Motor neuron (in vitro differentiated cells): Measurements from ENCODE around the gene MAP3K6. TPM values are rescaled to one million over a fixed set of nuclear protein-coding genes. Genes with fewer than 3 reads are reported as not detected.

Experiments
- ATAC-seq, 8 experiments: fragments of 200-7000 bp; cut with Tn5 transposase; replicated peaks in 6 of 8; 2 replicates each; pipeline ENCODE4 v1.8.0; 2021; ENCODE audit warnings: mild to moderate bottlenecking in 8 of 8, moderate library complexity in 8 of 8
- H3K27ac ChIP-seq, 2 donors: fragments of 250-450 bp; sonication (Bioruptor Pico); 2 replicates each; pipeline ENCODE4 v1.9.0; 2021; ENCODE audit warnings: antibody characterized with exemption in 2 of 2, mild to moderate bottlenecking in 2 of 2, moderate library complexity in 1 of 2
- H3K4me1 ChIP-seq, 2 donors: fragments of 250-450 bp; sonication (Bioruptor Pico); replicated peaks in 1 of 2; 2 replicates each; pipeline ENCODE4 v1.6.1; 2021; ENCODE audit warnings: antibody characterized with exemption in 2 of 2, mild to moderate bottlenecking in 2 of 2, moderate library complexity in 1 of 2
- H3K4me3 ChIP-seq, 5 donors: fragments of 250-450 bp; sonication (Bioruptor Pico); 2 replicates each; pipeline ENCODE4 v1.9.0; 2021; ENCODE audit warnings: antibody characterized with exemption in 5 of 5, mild to moderate bottlenecking in 5 of 5, moderate library complexity in 4 of 5
- WGBS, 10 experiments: fragments of 450-650 bp; shearing (Covaris generic); methylation state at CpG; one replicate each; pipeline ENCODE4 v1.0.0; 2022; 5-methylcytosine and 5-hydroxymethylcytosine counted together
- in situ Hi-C, 9 experiments: fragments of 400-800 bp; cut with MboI; loops; one replicate each; pipeline ENCODE4 v1.15.0; 2021; ENCODE audit warnings: low sequenced_read_pairs in 9 of 9, low pct_unique_long_range_greater_than_20kb in 2 of 9; ENCODE audit not compliant: unreplicated experiment in 9 of 9
- total RNA-seq, 8 experiments: library from RNA; unstranded; fragments of 300-600 nt; gene quantifications; 2 replicates each; pipeline versions ENCODE4 v1.2.3 to v1.2.4, GENCODE V29; 2022

MAP3K6 gene
- total RNA-seq, 8 experiments from 2014 or later: 3.8 to 17.0 (median 10.9) TPM

- H3K4me1 ChIP-seq: no peaks in the 10 kb centered on the region
- 80 to 100% (median 100%) methylated on average over 1 to 3 of the region's 5 CpGs; no CpG with 5 or more reads in 7 of the 10 experiments for WGBS, 10 experiments
- H3K27ac ChIP-seq: no peak overlapping the region
- in situ Hi-C loops: no loop called here
- no peak for ATAC-seq
- H3K4me3 ChIP-seq: no peak overlapping the region
These were observed 34.8 kb downstream of the MAP3K6 start for GRCh38 chr1:27331922-27332321.

GRCh38 chr1:27331426-27331825 lies 35.3 kb downstream of the MAP3K6 start:
- Histone ChIP-seq H3K4me3 (no peak overlapping the region), H3K4me1 (no peaks in the 10 kb centered on the region), H3K27ac (no peak overlapping the region)
- WGBS, 10 experiments: 68 to 100% (median 97%) methylated on average over 2 to 3 of the region's 3 CpGs; no CpG with 5 or more reads in 6 of the 10 experiments
- ATAC-seq: peak in 2 of 8 experiments; percentile 19 to 21
- in situ Hi-C loops: no loop called here

GRCh38 chr1:27330786-27331185 lies 36.0 kb downstream of the MAP3K6 start:
- H3K4me1 ChIP-seq: no peaks in the 10 kb centered on the region
- 88 to 92% (median 92%) methylated on average over 2 to 5 of the region's 8 CpGs; no CpG with 5 or more reads in 6 of the 10 experiments for WGBS, 10 experiments
- in situ Hi-C loops: no loop called here
- no peak overlapping the region for H3K27ac ChIP-seq
- no peak overlapping the region for H3K4me3 ChIP-seq
- ATAC-seq: no peak

- ATAC-seq: no peak
- 57 to 100% (median 92%) methylated on average over 1 to 5 of the region's 5 CpGs; no CpG with 5 or more reads in 2 of the 10 experiments for WGBS, 10 experiments
- H3K27ac ChIP-seq: no peak overlapping the region
- H3K4me3 ChIP-seq: no peak overlapping the region
- in situ Hi-C loops: loop anchor here in 1 of 9 experiments (10.0 kb wide), 1 partner anchor 57 kb away; the partner anchor contains the start of gene CD164L2
- peaks cover 7 to 8% of the 10 kb centered on the region in 2 donors for H3K4me1 ChIP-seq
These were observed 38.8 kb downstream of the MAP3K6 start for GRCh38 chr1:27327964-27328363.

GRCh38 chr1:27325286-27325685 lies 41.5 kb downstream of the MAP3K6 start:
- 73 to 100% (median 95%) methylated on average over 2 to 14 of the region's 15 CpGs; no CpG with 5 or more reads in 2 of the 10 experiments for WGBS, 10 experiments
- no peak for ATAC-seq
- in situ Hi-C loops: loop anchor here in 1 of 9 experiments (10.0 kb wide), 1 partner anchor 60 kb away; the partner anchor contains the start of gene CD164L2
- no peak overlapping the region for H3K27ac ChIP-seq
- no peak overlapping the region for H3K4me3 ChIP-seq
- peaks cover 13% of the 10 kb centered on the region in 2 donors for H3K4me1 ChIP-seq

- ATAC-seq: no peak
- H3K4me1 ChIP-seq: peaks cover 23 to 26% of the 10 kb centered on the region in 2 donors
- H3K27ac ChIP-seq: peak overlapping the region; percentile 93 to 95
- in situ Hi-C loops: loop anchor here in 5 of 9 experiments (10.0 to 25.0 kb wide), 3 partner anchors 62 to 340 kb away; partner anchors contain the start of genes AHDC1 (in 3 of the 5), CD164L2 (in 1 of the 5) and IFI6 (in 1 of the 5)
- WGBS, 10 experiments: 0 to 60% (median 7%) methylated on average over 1 to 10 of the region's 10 CpGs
- peak overlapping the region; percentile 66 to 97 (median 91) for H3K4me3 ChIP-seq
These were observed 44.1 kb downstream of the MAP3K6 start for GRCh38 chr1:27322569-27323240.

GRCh38 chr1:27321813-27322568 lies 44.8 kb downstream of the MAP3K6 start, which contains the start of gene TMEM222:
TMEM222 (plus strand) TSS chr1:27322163; CDS start chr1:27322198, 35 bp downstream.
- peak within 1 kb of the TSS; percentile 93 to 95 for H3K27ac ChIP-seq
- 0 to 7% (median 0%) methylated on average over 1 to 43 of the region's 67 CpGs; no CpG with 5 or more reads in 1 of the 10 experiments for WGBS, 10 experiments
- H3K4me1 ChIP-seq: peaks cover 24 to 29% of the 10 kb centered on the region in 2 donors
- in situ Hi-C loops: loop anchor here in 5 of 9 experiments (10.0 to 25.0 kb wide), 3 partner anchors 63 to 340 kb away; partner anchors contain the start of genes AHDC1 (in 3 of the 5), CD164L2 (in 1 of the 5) and IFI6 (in 1 of the 5)
- peak within 1 kb of the TSS; percentile 66 to 97 (median 91) for H3K4me3 ChIP-seq
- ATAC-seq: peak; percentile 91 to 97 (median 94)

- Histone ChIP-seq H3K27ac (peak overlapping the region; percentile 14 to 56), H3K4me1 (peaks cover 23 to 28% of the 10 kb centered on the region in 2 donors), H3K4me3 (no peak overlapping the region)
- peak in 2 of 8 experiments; percentile 1 to 3 for ATAC-seq
- WGBS, 10 experiments: 17 to 100% (median 67%) methylated on average over 1 of the region's 1 CpG; no CpG with 5 or more reads in 6 of the 10 experiments
- in situ Hi-C loops: loop anchor here in 4 of 9 experiments (25.0 kb wide), 2 partner anchors 294 to 344 kb away; partner anchors contain the start of genes AHDC1 (in 3 of the 4) and IFI6 (in 1 of the 4)
These were observed 48.2 kb downstream of the MAP3K6 start for GRCh38 chr1:27318596-27318995.

- peak in 3 of 8 experiments; percentile 22 to 36 (median 31) for ATAC-seq
- Histone ChIP-seq H3K4me1 (peaks cover 19 to 23% of the 10 kb centered on the region in 2 donors), H3K27ac (peak overlapping the region; percentile 14 to 56), H3K4me3 (no peak overlapping the region)
- WGBS, 10 experiments: 0 to 40% (median 14%) methylated on average over 1 to 4 of the region's 4 CpGs; no CpG with 5 or more reads in 2 of the 10 experiments
- in situ Hi-C loops: loop anchor here in 4 of 9 experiments (25.0 kb wide), 2 partner anchors 294 to 344 kb away; partner anchors contain the start of genes AHDC1 (in 3 of the 4) and IFI6 (in 1 of the 4)
These were observed 48.6 kb downstream of the MAP3K6 start for GRCh38 chr1:27318136-27318535.

- in situ Hi-C loops: loop anchor here in 4 of 9 experiments (25.0 kb wide), 2 partner anchors 295 to 345 kb away; partner anchors contain the start of genes AHDC1 (in 3 of the 4) and IFI6 (in 1 of the 4)
- no peak overlapping the region for H3K27ac ChIP-seq
- 74 to 100% (median 94%) methylated on average over 1 to 5 of the region's 5 CpGs; no CpG with 5 or more reads in 4 of the 10 experiments for WGBS, 10 experiments
- peaks cover 16 to 20% of the 10 kb centered on the region in 2 donors for H3K4me1 ChIP-seq
- ATAC-seq: no peak
- no peak overlapping the region for H3K4me3 ChIP-seq
These were observed 49.9 kb downstream of the MAP3K6 start for GRCh38 chr1:27316860-27317259.

GRCh38 chr1:27314737-27315136 lies 52.0 kb downstream of the MAP3K6 start:
- no peak overlapping the region for H3K27ac ChIP-seq
- no peak for ATAC-seq
- H3K4me3 ChIP-seq: no peak overlapping the region
- H3K4me1 ChIP-seq: peaks cover 11 to 16% of the 10 kb centered on the region in 2 donors
- WGBS, 10 experiments: 21 to 95% (median 65%) methylated on average over 1 to 2 of the region's 2 CpGs; no CpG with 5 or more reads in 5 of the 10 experiments
- in situ Hi-C loops: loop anchor here in 4 of 9 experiments (25.0 kb wide), 2 partner anchors 298 to 348 kb away; partner anchors contain the start of genes AHDC1 (in 3 of the 4) and IFI6 (in 1 of the 4)

GRCh38 chr1:27314169-27314568 lies 52.6 kb downstream of the MAP3K6 start:
- Histone ChIP-seq H3K4me1 (peaks cover 11 to 16% of the 10 kb centered on the region in 2 donors), H3K4me3 (no peak overlapping the region), H3K27ac (no peak overlapping the region)
- no peak for ATAC-seq
- in situ Hi-C loops: loop anchor here in 4 of 9 experiments (25.0 kb wide), 2 partner anchors 298 to 348 kb away; partner anchors contain the start of genes AHDC1 (in 3 of the 4) and IFI6 (in 1 of the 4)
- WGBS, 10 experiments: 14 to 100% (median 88%) methylated on average over 1 to 3 of the region's 3 CpGs
